H4 (cell line): ENCODE results near the gene SLC39A6. TPM values are rescaled to one million over a fixed set of nuclear protein-coding genes. Genes with fewer than 3 reads are reported as not detected.

Experiments
- DNase-seq: peaks from one replicate; pipeline ENCODE4 v3.0.0-alpha.2; 2015; ENCODE audit warnings: low spot score
- total RNA-seq: library from RNA; depleted of rRNA; stranded (reverse); fragments of >200 nt; shearing (Covaris generic); gene quantifications from 2 replicates; pipeline ENCODE4 v1.2.3, GENCODE V29; 2014; rRNA removed

SLC39A6 gene
- total RNA-seq, 1 experiment from 2014 or later: 82.4 TPM

- DNase-seq: no peak
These were observed 70.5 kb downstream of the SLC39A6 start for GRCh38 chr18:36058674-36059073.

Other genes starting within 250 kb of the SLC39A6 start
- gene RPRD1A, start 61.8 kb downstream of the SLC39A6 start, total RNA-seq: 39.1 and 44.6 TPM in 2 replicates
- 41.3 and 62.3 TPM in 2 replicates for gene ELP2, start 559 bp upstream of the SLC39A6 start, total RNA-seq
- gene MOCOS, start 58.2 kb upstream of the SLC39A6 start, total RNA-seq: 18.7 and 19.0 TPM in 2 replicates
- 4.9 and 6.1 TPM in 2 replicates for gene FHOD3, start 168.4 kb upstream of the SLC39A6 start, total RNA-seq